Anterior cingulate cortex (tissue), 58 donors: ENCODE measurements around the gene SRD5A1.

ENCODE experiments used
- DNase-seq, 58 donors: peaks; one replicate each; lab custom pipeline; 2025; lab: John Stamatoyannopoulos, UW

The SRD5A1 gene

GRCh38 chr5:6710551-6711318, 77.5 kb downstream of the SRD5A1 start:
- DNase-seq = no peak

- DNase-seq = no peak
Measured at GRCh38 chr5:6711409-6712141, 78.3 kb downstream of the SRD5A1 start.

- peak in 39 of 58 donors; percentile 29 to 75 (median 57) for DNase-seq
Measured at GRCh38 chr5:6712142-6712576, 78.9 kb downstream of the SRD5A1 start.

- DNase-seq = peak; percentile 76 to 98 (median 94)
Measured at GRCh38 chr5:6712577-6713273, 79.5 kb downstream of the SRD5A1 start.

GRCh38 chr5:6713274-6714225, 80.3 kb downstream of the SRD5A1 start, which contains the start of gene TENT4A:
Gene TENT4A, plus strand, starts transcription at chr5:6713432. Its CDS starts 552 bp downstream, at chr5:6713984.
- peak in 9 of 58 donors; percentile 19 to 65 (median 36) for DNase-seq

- DNase-seq = peak in 2 of 58 donors; percentile 19 to 24
Measured at GRCh38 chr5:6714226-6715041, 81.2 kb downstream of the SRD5A1 start.

GRCh38 chr5:6715271-6715670, 82.0 kb downstream of the SRD5A1 start:
- DNase-seq = no peak

GRCh38 chr5:6715758-6716628, 82.8 kb downstream of the SRD5A1 start:
- DNase-seq = no peak

- DNase-seq = no peak
Measured at GRCh38 chr5:6716629-6717149, 83.4 kb downstream of the SRD5A1 start.

GRCh38 chr5:6717247-6717646, 84.0 kb downstream of the SRD5A1 start:
- DNase-seq = no peak

GRCh38 chr5:6717687-6718086, 84.4 kb downstream of the SRD5A1 start:
- DNase-seq = no peak

GRCh38 chr5:6718161-6718681, 85.0 kb downstream of the SRD5A1 start:
- DNase-seq = no peak

GRCh38 chr5:6718718-6719117, 85.5 kb downstream of the SRD5A1 start:
- DNase-seq = no peak

GRCh38 chr5:6719417-6719816, 86.2 kb downstream of the SRD5A1 start:
- DNase-seq = no peak

- DNase-seq = no peak
Measured at GRCh38 chr5:6719896-6720560, 86.8 kb downstream of the SRD5A1 start.

GRCh38 chr5:6720561-6720921, 87.3 kb downstream of the SRD5A1 start:
- DNase-seq = no peak

- no peak for DNase-seq
Measured at GRCh38 chr5:6721442-6721841, 88.2 kb downstream of the SRD5A1 start.
